WERI-Rb-1 (cell line): ENCODE measurements around the gene GASK1A.

Experiments
- DNase-seq: peaks from one replicate; pipeline ENCODE4 v3.0.0-alpha.2; 2020
- H3K27ac ChIP-seq: fragments of 250-450 bp; sonication (Bioruptor Pico); 2 replicates; pipeline ENCODE4 v1.5.1; 2020; ENCODE audit warnings: mild to moderate bottlenecking, moderate library complexity
- H3K27me3 ChIP-seq: fragments of 250-450 bp; sonication (Bioruptor Pico); 2 replicates; pipeline ENCODE4 v1.5.1; 2021; ENCODE audit warnings: mild to moderate bottlenecking, low read depth, moderate library complexity; ENCODE audit not compliant: insufficient read depth, severe bottlenecking
- H3K36me3 ChIP-seq: fragments of 250-450 bp; sonication (Bioruptor Pico); 2 replicates; pipeline ENCODE4 v1.5.1; 2020; ENCODE audit warnings: mild to moderate bottlenecking, moderate library complexity
- H3K4me3 ChIP-seq: 2 replicates; pipeline ENCODE4 v1.5.1; 2011; ENCODE audit warnings: low read depth, mild to moderate bottlenecking, control low read depth, low read length
- H3K9me3 ChIP-seq: fragments of 250-450 bp; sonication (Bioruptor Pico); 2 replicates; pipeline ENCODE4 v1.5.1; 2021; ENCODE audit warnings: mild to moderate bottlenecking, moderate library complexity; ENCODE audit not compliant: severe bottlenecking
- CTCF ChIP-seq: IDR thresholded peaks from 2 replicates; pipeline ENCODE4 v1.5.1; 2011; ENCODE audit warnings: low read depth, mild to moderate bottlenecking, control low read depth, inconsistent platforms, low read length

Gene GASK1A

DNA sequence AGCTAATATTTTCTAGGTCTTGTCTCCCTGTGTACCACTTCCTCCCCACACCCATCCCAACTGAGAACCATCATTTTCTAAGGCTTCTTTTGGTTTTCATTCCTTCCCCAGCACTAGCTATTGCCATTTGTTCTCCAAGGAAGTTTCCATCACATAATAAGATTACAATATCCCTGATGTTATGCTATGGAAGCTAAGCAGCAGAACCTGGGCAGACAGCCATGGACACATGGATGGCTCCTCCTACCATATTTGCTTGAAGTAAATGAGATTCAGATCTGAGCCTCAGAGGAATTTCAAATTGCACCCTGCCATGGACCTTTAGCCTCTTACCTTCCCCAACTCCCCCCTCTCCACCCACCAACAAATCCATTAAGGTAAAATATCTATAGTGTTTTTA lies 31.5 kb downstream of the GASK1A start:
- Histone ChIP-seq H3K36me3 (no peaks in the 10 kb centered on the region), H3K27ac (no peak overlapping the region), H3K4me3 (no peak overlapping the region), H3K9me3 (peaks cover 4% of the 10 kb centered on the region), H3K27me3 (peaks cover 7% of the 10 kb centered on the region)
- DNase-seq, result no peak
- no peak for TF ChIP-seq CTCF

DNA sequence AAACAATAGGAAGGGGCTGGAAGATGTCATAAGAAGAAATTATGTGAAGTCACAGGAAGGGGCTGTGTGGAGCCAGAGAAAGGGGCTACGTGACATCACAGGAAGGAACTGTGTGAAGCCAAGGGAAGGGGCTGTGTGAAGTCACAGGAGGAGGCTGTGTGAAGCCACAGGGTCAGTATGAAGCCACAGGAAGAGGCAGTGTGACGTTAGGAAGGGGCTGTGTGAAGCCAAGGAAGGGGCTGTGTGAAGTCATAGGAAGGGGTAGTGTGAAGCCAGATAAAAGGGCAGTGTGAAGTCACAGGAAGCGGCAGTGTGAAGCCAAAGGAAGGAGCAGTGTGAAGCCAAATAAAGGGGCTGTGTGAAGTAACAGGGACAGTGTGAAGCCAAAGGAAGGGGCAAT lies 32.5 kb downstream of the GASK1A start:
- TF ChIP-seq CTCF, result no peak
- H3K27ac ChIP-seq, result no peak overlapping the region
- no peak overlapping the region for H3K4me3 ChIP-seq
- H3K27me3 ChIP-seq, result no peaks in the 10 kb centered on the region
- H3K36me3 ChIP-seq, result no peaks in the 10 kb centered on the region
- H3K9me3 ChIP-seq, result peaks cover 4% of the 10 kb centered on the region
- DNase-seq, result no peak

DNA sequence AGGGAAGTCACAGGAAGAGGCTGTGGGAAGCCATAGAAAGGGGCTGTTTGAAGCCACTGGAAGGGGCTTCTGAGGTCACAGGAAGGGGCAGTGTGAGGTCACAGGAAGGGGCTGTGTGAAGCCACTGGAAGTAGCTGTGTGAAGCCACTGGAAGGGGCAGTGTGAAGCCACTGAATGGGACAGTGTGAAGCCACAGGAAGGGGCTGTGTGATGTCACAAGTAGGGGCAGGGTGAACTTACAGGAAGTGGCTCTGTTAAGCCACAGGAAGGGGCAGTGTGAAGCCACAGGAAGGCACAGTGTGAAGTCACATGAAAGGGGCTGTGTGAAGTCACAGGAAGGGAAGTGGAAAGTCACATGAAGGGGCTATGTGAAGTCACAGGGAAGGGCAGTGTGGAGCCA lies 33.1 kb downstream of the GASK1A start:
- H3K27ac ChIP-seq, result no peak overlapping the region
- no peaks in the 10 kb centered on the region for H3K36me3 ChIP-seq
- peaks cover 4% of the 10 kb centered on the region for H3K9me3 ChIP-seq
- no peak for TF ChIP-seq CTCF
- H3K4me3 ChIP-seq, result no peak overlapping the region
- H3K27me3 ChIP-seq, result no peaks in the 10 kb centered on the region
- DNase-seq, result no peak

DNA sequence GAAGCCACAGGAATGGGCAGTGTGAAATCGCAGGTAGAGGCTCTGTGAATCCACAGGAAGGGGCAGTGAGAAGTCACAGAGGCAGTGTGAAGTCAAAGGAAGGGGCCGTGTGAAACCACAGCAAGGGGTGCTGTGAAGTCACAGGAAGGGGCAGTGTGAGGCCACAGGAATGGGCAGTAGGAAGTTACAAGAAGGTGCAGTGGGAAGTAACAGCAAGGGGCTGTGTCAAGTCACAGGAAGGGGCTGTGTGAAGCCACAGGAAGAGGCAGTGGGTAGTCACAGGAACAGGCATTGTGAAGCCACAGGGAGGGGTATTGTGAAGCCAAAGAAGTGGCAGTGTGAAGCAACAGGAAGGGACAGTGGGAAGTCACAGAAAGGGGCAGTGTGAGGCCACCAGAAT lies 34.1 kb downstream of the GASK1A start:
- no peak overlapping the region for H3K4me3 ChIP-seq
- peaks cover 4% of the 10 kb centered on the region for H3K9me3 ChIP-seq
- H3K36me3 ChIP-seq, result no peaks in the 10 kb centered on the region
- no peak for DNase-seq
- no peak for TF ChIP-seq CTCF
- no peaks in the 10 kb centered on the region for H3K27me3 ChIP-seq
- H3K27ac ChIP-seq, result no peak overlapping the region

GRCh38 chr3:43013743-43014155 lies 34.6 kb downstream of the GASK1A start:
- Histone ChIP-seq H3K27ac (no peak overlapping the region), H3K9me3 (peaks cover 4% of the 10 kb centered on the region), H3K27me3 (no peaks in the 10 kb centered on the region), H3K4me3 (no peak overlapping the region), H3K36me3 (no peaks in the 10 kb centered on the region)
- DNase-seq, result no peak
- no peak for TF ChIP-seq CTCF

DNA sequence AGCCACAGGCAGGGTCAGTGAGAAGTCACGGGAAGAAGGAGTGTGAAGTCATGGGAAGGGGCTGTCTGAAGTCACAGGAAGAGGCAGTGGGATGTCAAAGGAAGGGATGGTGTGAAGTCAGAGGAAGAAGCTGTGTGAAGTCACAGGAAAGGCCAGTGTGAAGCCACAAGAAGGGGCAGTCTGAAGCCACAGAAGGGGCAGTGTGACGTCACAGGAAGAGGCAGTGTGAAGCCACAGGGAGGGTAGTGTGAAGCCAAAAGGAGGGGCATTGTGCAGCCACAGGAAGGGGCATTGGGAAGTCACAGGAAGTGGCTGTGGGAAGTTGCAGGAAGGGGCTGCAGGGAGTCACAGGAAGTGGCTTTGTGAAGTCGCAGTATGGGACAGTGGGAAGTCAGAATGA lies 35.1 kb downstream of the GASK1A start:
- no peak for DNase-seq
- no peaks in the 10 kb centered on the region for H3K27me3 ChIP-seq
- TF ChIP-seq CTCF, result no peak
- H3K36me3 ChIP-seq, result no peaks in the 10 kb centered on the region
- no peak overlapping the region for H3K27ac ChIP-seq
- peaks cover 4% of the 10 kb centered on the region for H3K9me3 ChIP-seq
- H3K4me3 ChIP-seq, result no peak overlapping the region
